Calu3 (cell line): ENCODE results near the gene TUBB1. TPM values are rescaled to one million over a fixed set of nuclear protein-coding genes. Genes with fewer than 3 reads are reported as not detected.

Experiments
- BruUV-seq: library from RNA; stranded (reverse); fragments of 400-500 nt; replicated peaks from 2 replicates; lab custom pipeline; 2021; lab: Mats Ljungman, UMichigan
- CTCF ChIA-PET: fragments of 300-600 bp; sonication (Branson Sonifier 250); formaldehyde crosslinking; loops from one replicate; lab custom pipeline; 2022; ENCODE audit warnings: antibody characterized with exemption; lab: Charles Lee
- DNase-seq: peaks from one replicate; pipeline ENCODE4 v3.0.0; 2022
- H3K27ac Mint-ChIP-seq: one replicate; pipeline ENCODE4 v1.8.0; 2022; ENCODE audit warnings: mixed read lengths; ENCODE audit not compliant: unreplicated experiment
- H3K27me3 Mint-ChIP-seq: one replicate; pipeline ENCODE4 v1.8.0; 2022; ENCODE audit warnings: mixed read lengths; ENCODE audit not compliant: unreplicated experiment
- H3K36me3 Mint-ChIP-seq: one replicate; pipeline ENCODE4 v1.8.0; 2022; ENCODE audit warnings: mild to moderate bottlenecking, moderate library complexity, mixed read lengths; ENCODE audit not compliant: insufficient read depth, unreplicated experiment
- H3K4me1 Mint-ChIP-seq: one replicate; pipeline ENCODE4 v1.8.0; 2022; ENCODE audit warnings: mild to moderate bottlenecking, low read depth, mixed read lengths; ENCODE audit not compliant: unreplicated experiment
- H3K4me3 Mint-ChIP-seq: one replicate; pipeline ENCODE4 v1.8.0; 2022; ENCODE audit warnings: mild to moderate bottlenecking, low read depth, moderate library complexity, mixed read lengths; ENCODE audit not compliant: unreplicated experiment
- H3K9me3 Mint-ChIP-seq: one replicate; pipeline ENCODE4 v1.8.0; 2022; ENCODE audit warnings: low read depth, mixed read lengths; ENCODE audit not compliant: unreplicated experiment
- CTCF ChIP-seq: fragments of 200-600 bp; IDR thresholded peaks from one replicate; pipeline ENCODE4 v1.8.0; 2022; ENCODE audit warnings: antibody characterized with exemption; ENCODE audit not compliant: unreplicated experiment
- intact Hi-C: fragments of 100-400 bp; cut with micrococcal nuclease; formaldehyde crosslinking; loops from one replicate; pipeline ENCODE4 v1.10.0; 2022; ENCODE audit not compliant: unreplicated experiment
- total RNA-seq: library from RNA; stranded (reverse); gene quantifications from 2 replicates; pipeline ENCODE4 v1.2.3, GENCODE V29; 2022

Gene TUBB1
- total RNA-seq, 1 experiment from 2014 or later: not detected

- no peak overlapping the region for H3K4me3 Mint-ChIP-seq
- H3K9me3 Mint-ChIP-seq: no peaks in the 10 kb centered on the region
- CTCF ChIA-PET: interaction anchor here (0.5 kb wide), 1 partner anchor 312 kb away, joined by 3 read pairs; no protein-coding TSS in a partner anchor
- no peak overlapping the region for H3K27ac Mint-ChIP-seq
- TF ChIP-seq CTCF: no peak
- DNase-seq: no peak
- BruUV-seq: no TSS peak
- H3K27me3 Mint-ChIP-seq: peaks cover 96% of the 10 kb centered on the region
- no peaks in the 10 kb centered on the region for H3K36me3 Mint-ChIP-seq
- H3K4me1 Mint-ChIP-seq: no peaks in the 10 kb centered on the region
- intact Hi-C loops: no loop called here
Measured at GRCh38 chr20:59071216-59071615, 52.0 kb downstream of the TUBB1 start.

- TF ChIP-seq CTCF: no peak
- Mint-ChIP-seq H3K27ac (no peak overlapping the region), H3K36me3 (no peaks in the 10 kb centered on the region), H3K4me1 (no peaks in the 10 kb centered on the region), H3K27me3 (peaks cover 100% of the 10 kb centered on the region), H3K4me3 (no peak overlapping the region), H3K9me3 (no peaks in the 10 kb centered on the region)
- CTCF ChIA-PET: interaction anchor here (0.6 to 1.4 kb wide), 2 partner anchors 10 to 423 kb away, joined by 3 to 6 read pairs; no protein-coding TSS in a partner anchor
- DNase-seq: no peak
- no TSS peak for BruUV-seq
- intact Hi-C loops: no loop called here
Measured at GRCh38 chr20:59073582-59073981, 54.4 kb downstream of the TUBB1 start.

- Mint-ChIP-seq H3K4me1 (no peaks in the 10 kb centered on the region), H3K27ac (no peak overlapping the region), H3K27me3 (peaks cover 99% of the 10 kb centered on the region), H3K9me3 (no peaks in the 10 kb centered on the region), H3K36me3 (no peaks in the 10 kb centered on the region), H3K4me3 (no peak overlapping the region)
- no TSS peak for BruUV-seq
- intact Hi-C loops: loop anchor here (1.0 kb wide), 1 partner anchor 11 kb away; no protein-coding TSS in a partner anchor
- TF ChIP-seq CTCF: no peak
- no peak for DNase-seq
- CTCF ChIA-PET: no interaction called here
Measured at GRCh38 chr20:59074456-59074855, 55.2 kb downstream of the TUBB1 start.

- H3K4me3 Mint-ChIP-seq: no peak overlapping the region
- H3K9me3 Mint-ChIP-seq: no peaks in the 10 kb centered on the region
- no peak for DNase-seq
- H3K27ac Mint-ChIP-seq: no peak overlapping the region
- H3K27me3 Mint-ChIP-seq: peaks cover 99% of the 10 kb centered on the region
- intact Hi-C loops: no loop called here
- CTCF ChIA-PET: interaction anchor here (0.6 to 0.7 kb wide), 3 partner anchors 28 to 420 kb away, joined by 3 to 6 read pairs (median 5); no protein-coding TSS in a partner anchor
- H3K4me1 Mint-ChIP-seq: no peaks in the 10 kb centered on the region
- no TSS peak for BruUV-seq
- no peak for TF ChIP-seq CTCF
- no peaks in the 10 kb centered on the region for H3K36me3 Mint-ChIP-seq
Measured at GRCh38 chr20:59075934-59076508, 56.8 kb downstream of the TUBB1 start.

Other genes with a start within 250 kb of the TUBB1 start
- 0.59 TPM in 1 of 2 replicates, not detected in the other for gene GNAS-AS1, start 168.5 kb upstream of the TUBB1 start, total RNA-seq
- gene GNAS, start 166.7 kb upstream of the TUBB1 start, total RNA-seq: 1,324 and 1,410 TPM in 2 replicates
- gene NELFCD, start 38.2 kb upstream of the TUBB1 start, total RNA-seq: 179 and 181 TPM in 2 replicates
- gene CTSZ, start 12.2 kb upstream of the TUBB1 start, total RNA-seq: 158 and 183 TPM in 2 replicates
- 108 and 116 TPM in 2 replicates for gene ATP5F1E, start 12.9 kb downstream of the TUBB1 start, total RNA-seq
- 128 and 136 TPM in 2 replicates for gene PRELID3B, start 23.4 kb downstream of the TUBB1 start, total RNA-seq
- gene ZNF831, start 144.4 kb downstream of the TUBB1 start, total RNA-seq: not detected in 2 replicates